Panc1 (cell line): ENCODE data around the gene CEP131. TPM values are rescaled to one million over a fixed set of nuclear protein-coding genes. Genes with fewer than 3 reads are reported as not detected.

Experiments used
- ATAC-seq: fragments of 200-7000 bp; cut with Tn5 transposase; 2 replicates; pipeline ENCODE4 v1.9.1; 2020; ENCODE audit warnings: mild to moderate bottlenecking, moderate library complexity
- BruUV-seq: library from RNA; stranded (reverse); fragments of 400-500 nt; replicated peaks from 2 replicates; lab custom pipeline; 2021; lab: Mats Ljungman, UMichigan
- CTCF ChIA-PET: fragments of 300-600 bp; sonication (Branson Sonifier 250); formaldehyde crosslinking; loops from one replicate; lab custom pipeline; 2022; ENCODE audit warnings: antibody characterized with exemption; lab: Charles Lee
- POLR2A ChIA-PET: fragments of 300-600 bp; sonication (Branson Sonifier 250); formaldehyde crosslinking; loops from one replicate; lab custom pipeline; 2022; ENCODE audit warnings: antibody characterized with exemption; lab: Charles Lee
- DNase-seq: peaks from one replicate; pipeline ENCODE4 v3.0.0-alpha.2; 2010; ENCODE audit warnings: low read depth, low spot score
- H3K27ac ChIP-seq: 2 replicates; pipeline ENCODE4 v1.5.1; 2011; ENCODE audit warnings: mild to moderate bottlenecking, low read length, inconsistent platforms
- H3K27me3 ChIP-seq: fragments of 200-500 bp; sonication (Bioruptor generic); 2 replicates; pipeline ENCODE4 v1.6.0; 2014; ENCODE audit warnings: low read length, inconsistent platforms; ENCODE audit not compliant: control insufficient read depth, insufficient read depth
- H3K36me3 ChIP-seq: fragments of 200-500 bp; sonication (Bioruptor generic); 2 replicates; pipeline ENCODE4 v1.5.1; 2014; ENCODE audit warnings: inconsistent platforms, mild to moderate bottlenecking, low read length, moderate library complexity; ENCODE audit not compliant: control insufficient read depth, insufficient read depth
- H3K4me1 ChIP-seq: 2 replicates; pipeline ENCODE4 v1.5.1; 2011; ENCODE audit warnings: inconsistent platforms, mild to moderate bottlenecking, low read length, moderate library complexity; ENCODE audit not compliant: control insufficient read depth, insufficient read depth
- H3K4me3 ChIP-seq, 2 experiments: 2 replicates each; pipeline ENCODE4 v1.5.1; 2011 to 2012; ENCODE audit warnings: low read depth in 2 of 2, low read length in 2 of 2, mild to moderate bottlenecking in 2 of 2, inconsistent platforms in 1 of 2, moderate library complexity in 1 of 2
- H3K9me3 ChIP-seq: fragments of 200-500 bp; sonication (Bioruptor generic); 2 replicates; pipeline ENCODE4 v1.5.1; 2014; ENCODE audit warnings: low read depth, mild to moderate bottlenecking, inconsistent platforms, low read length, moderate library complexity; ENCODE audit not compliant: control insufficient read depth, insufficient read depth
- CTCF ChIP-seq: fragments of 450-650 bp; IDR thresholded peaks from 2 replicates; pipeline ENCODE4 v1.5.1; 2017; ENCODE audit warnings: mild to moderate bottlenecking
- POLR2AphosphoS5 ChIP-seq: IDR thresholded peaks from 2 replicates; pipeline ENCODE4 v1.6.1; 2012; ENCODE audit warnings: mild to moderate bottlenecking, low read depth, low read length, moderate library complexity
- REST ChIP-seq, 2 experiments: IDR thresholded peaks; 2 replicates each; pipeline ENCODE4 v1.6.1; 2011 to 2012; ENCODE audit warnings: low read depth in 2 of 2, control low read depth in 1 of 2, low read length in 1 of 2, mild to moderate bottlenecking in 1 of 2, moderate library complexity in 1 of 2; ENCODE audit not compliant: insufficient read depth in 1 of 2
- SIN3A ChIP-seq: IDR thresholded peaks from 2 replicates; pipeline ENCODE4 v1.6.1; 2012; ENCODE audit warnings: low read depth, mild to moderate bottlenecking, low read length, moderate library complexity, borderline replicate concordance; ENCODE audit not compliant: insufficient read depth
- TCF7L2 ChIP-seq: IDR thresholded peaks from 2 replicates; pipeline ENCODE4 v1.6.1; 2011; ENCODE audit warnings: mild to moderate bottlenecking, low read depth, low read length, inconsistent platforms
- in situ Hi-C: cut with HindIII; loops from 2 replicates; pipeline ENCODE4 v1.10.0; 2016; ENCODE audit warnings: low sequenced_read_pairs, low pct_unique_long_range_greater_than_20kb
- intact Hi-C: fragments of 100-400 bp; cut with micrococcal nuclease; formaldehyde crosslinking; loops from one replicate; pipeline ENCODE4 v1.10.0; 2022; ENCODE audit not compliant: unreplicated experiment
- total RNA-seq: library from RNA; stranded (reverse); gene quantifications from one replicate; pipeline ENCODE4 v1.2.1, GENCODE V29; 2021; ENCODE audit not compliant: unreplicated experiment

Gene CEP131
- total RNA-seq, 1 experiment from 2014 or later, result 26.0 TPM

GRCh38 chr17:81151278-81151677 is 71.5 kb downstream of the CEP131 start:
- no TSS peak for BruUV-seq
- no peak for TF ChIP-seq REST (IDR thresholded peaks at IDR 0.05; ENCODE audit: insufficient read depth in 1 of 2, low read depth in 2 of 2, low read length in 1 of 2)
- no peak for TF ChIP-seq POLR2AphosphoS5
- no peak for TF ChIP-seq TCF7L2
- ATAC-seq (no peak), DNase-seq (no peak)
- CTCF ChIA-PET, result no interaction called here
- H3K36me3 ChIP-seq, result no peaks in the 10 kb centered on the region
- no peaks in the 10 kb centered on the region for H3K4me1 ChIP-seq
- intact Hi-C loops, result no loop called here
- no peak overlapping the region for H3K4me3 ChIP-seq
- no peak overlapping the region for H3K27ac ChIP-seq
- in situ Hi-C loops, result no loop called here
- H3K27me3 ChIP-seq, result no peaks in the 10 kb centered on the region
- H3K9me3 ChIP-seq, result no peaks in the 10 kb centered on the region
- POLR2A ChIA-PET, result no interaction called here

- no peak for ATAC-seq
- CTCF ChIA-PET, result no interaction called here
- no peaks in the 10 kb centered on the region for H3K4me1 ChIP-seq
- no peak for DNase-seq
- intact Hi-C loops, result no loop called here
- no peaks in the 10 kb centered on the region for H3K27me3 ChIP-seq
- no TSS peak for BruUV-seq
- in situ Hi-C loops, result no loop called here
- H3K27ac ChIP-seq, result no peak overlapping the region
- H3K9me3 ChIP-seq, result no peaks in the 10 kb centered on the region
- no peaks in the 10 kb centered on the region for H3K36me3 ChIP-seq
- H3K4me3 ChIP-seq, result no peak overlapping the region
- POLR2A ChIA-PET, result interaction anchor here (0.5 kb wide), 1 partner anchor 72 kb away, joined by 9 read pairs; the partner anchor contains the start of gene CEP131
- TF ChIP-seq REST (IDR thresholded peaks at IDR 0.05; ENCODE audit: insufficient read depth in 1 of 2, low read depth in 2 of 2, low read length in 1 of 2), result no peak
Measured at GRCh38 chr17:81150377-81151077, 72.2 kb downstream of the CEP131 start.

DNA sequence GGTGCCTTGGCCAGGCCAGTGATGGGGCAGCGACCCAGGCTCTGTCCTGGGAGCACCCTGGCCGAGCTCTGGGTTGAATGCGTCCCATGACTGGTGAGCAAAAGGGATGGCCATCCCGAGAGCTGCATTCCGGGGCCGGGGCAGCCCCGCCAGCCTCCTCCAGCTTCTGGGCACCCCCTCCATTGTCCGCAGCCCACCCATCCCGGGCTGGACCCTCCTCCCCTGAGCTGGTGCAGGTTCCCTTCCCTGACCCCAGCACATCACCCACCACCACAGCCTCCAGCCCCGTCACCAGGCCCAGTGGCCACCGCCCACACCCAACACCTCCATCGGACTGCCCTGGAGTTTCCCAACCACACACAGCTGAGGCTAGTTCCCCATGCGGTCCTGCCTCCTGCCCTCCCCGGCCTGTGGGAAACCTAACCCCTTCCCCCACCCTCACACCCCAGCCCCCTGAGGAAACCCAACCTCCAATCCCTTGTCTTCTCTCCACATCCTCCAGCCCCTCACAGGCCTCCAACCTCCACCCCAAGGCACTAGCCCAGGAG is 73.7 kb downstream of the CEP131 start:
- H3K27me3 ChIP-seq, result no peaks in the 10 kb centered on the region
- DNase-seq, result no peak
- TF ChIP-seq CTCF, result no peak
- no peak for TF ChIP-seq TCF7L2
- TF ChIP-seq POLR2AphosphoS5, result no peak
- no peak for TF ChIP-seq SIN3A
- TF ChIP-seq REST (IDR thresholded peaks at IDR 0.05; ENCODE audit: insufficient read depth in 1 of 2, low read depth in 2 of 2, low read length in 1 of 2), result no peak
- H3K4me3 ChIP-seq, result no peak overlapping the region
- ChIA-PET POLR2A (no interaction called here), CTCF (no interaction called here)
- H3K36me3 ChIP-seq, result no peaks in the 10 kb centered on the region
- in situ Hi-C loops (no loop called here), intact Hi-C loops (no loop called here)
- no peak for ATAC-seq
- no peaks in the 10 kb centered on the region for H3K4me1 ChIP-seq
- H3K27ac ChIP-seq, result no peak overlapping the region
- H3K9me3 ChIP-seq, result no peaks in the 10 kb centered on the region
- BruUV-seq, result no TSS peak
